ENCODE results near the gene IRAK1.

DNA sequence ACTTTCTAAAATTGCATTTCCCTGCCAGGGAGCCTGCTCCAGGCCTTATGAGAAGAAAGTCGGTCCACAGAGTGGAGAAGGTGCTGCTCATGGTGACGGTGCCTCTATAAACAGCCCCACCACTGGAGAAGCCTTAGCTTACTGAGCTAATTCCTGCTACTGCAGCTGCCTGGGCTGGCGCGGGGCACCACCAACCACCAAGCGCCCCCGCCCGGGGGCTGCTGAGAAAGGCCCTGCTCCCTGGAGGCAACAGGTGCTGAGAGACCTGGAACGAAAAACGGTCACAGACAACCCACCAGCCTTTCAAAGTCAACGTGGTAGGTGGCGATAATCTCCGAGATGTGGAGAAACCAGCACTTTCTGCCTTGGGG is 51.0 kb downstream of the IRAK1 start:
- TF ChIP-seq, protein P1, sequence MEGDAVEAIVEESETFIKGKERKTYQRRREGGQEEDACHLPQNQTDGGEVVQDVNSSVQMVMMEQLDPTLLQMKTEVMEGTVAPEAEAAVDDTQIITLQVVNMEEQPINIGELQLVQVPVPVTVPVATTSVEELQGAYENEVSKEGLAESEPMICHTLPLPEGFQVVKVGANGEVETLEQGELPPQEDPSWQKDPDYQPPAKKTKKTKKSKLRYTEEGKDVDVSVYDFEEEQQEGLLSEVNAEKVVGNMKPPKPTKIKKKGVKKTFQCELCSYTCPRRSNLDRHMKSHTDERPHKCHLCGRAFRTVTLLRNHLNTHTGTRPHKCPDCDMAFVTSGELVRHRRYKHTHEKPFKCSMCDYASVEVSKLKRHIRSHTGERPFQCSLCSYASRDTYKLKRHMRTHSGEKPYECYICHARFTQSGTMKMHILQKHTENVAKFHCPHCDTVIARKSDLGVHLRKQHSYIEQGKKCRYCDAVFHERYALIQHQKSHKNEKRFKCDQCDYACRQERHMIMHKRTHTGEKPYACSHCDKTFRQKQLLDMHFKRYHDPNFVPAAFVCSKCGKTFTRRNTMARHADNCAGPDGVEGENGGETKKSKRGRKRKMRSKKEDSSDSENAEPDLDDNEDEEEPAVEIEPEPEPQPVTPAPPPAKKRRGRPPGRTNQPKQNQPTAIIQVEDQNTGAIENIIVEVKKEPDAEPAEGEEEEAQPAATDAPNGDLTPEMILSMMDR (IDR thresholded peaks at IDR 0.05; ENCODE audit: borderline replicate concordance, extremely low read depth, low read length, poor library complexity, severe bottlenecking): peak; percentile 52
- TF ChIP-seq EZH2 (IDR thresholded peaks at IDR 0.05; ENCODE audit: borderline replicate concordance, low read depth, low read length, severe bottlenecking): no peak

All from DND-41 (cell line).